Measurements from ENCODE around the gene GGT6.

The GGT6 gene

GRCh38 chr17:4537451-4538235 is 22.7 kb downstream of the GGT6 start:
- DNase-seq = no peak

- no peak for DNase-seq
Measured at GRCh38 chr17:4536742-4537411, 23.5 kb downstream of the GGT6 start.

- no peak for DNase-seq
Measured at GRCh38 chr17:4536259-4536741, 24.1 kb downstream of the GGT6 start.

- DNase-seq = no peak
Measured at GRCh38 chr17:4535667-4536258, 24.6 kb downstream of the GGT6 start.

GRCh38 chr17:4534928-4535666 is 25.3 kb downstream of the GGT6 start:
- DNase-seq = no peak

GRCh38 chr17:4534515-4534914 is 25.9 kb downstream of the GGT6 start:
- DNase-seq = no peak

- no peak for DNase-seq
Measured at GRCh38 chr17:4533523-4534504, 26.6 kb downstream of the GGT6 start.

GRCh38 chr17:4532860-4533522 is 27.4 kb downstream of the GGT6 start:
- DNase-seq = no peak

GRCh38 chr17:4531988-4532736 is 28.2 kb downstream of the GGT6 start:
- DNase-seq = no peak

GRCh38 chr17:4530799-4531730 is 29.3 kb downstream of the GGT6 start:
- no peak for DNase-seq

- no peak for DNase-seq
Measured at GRCh38 chr17:4529533-4530152, 30.7 kb downstream of the GGT6 start.

GRCh38 chr17:4527566-4528125 is 32.7 kb downstream of the GGT6 start:
- no peak for DNase-seq

GRCh38 chr17:4527134-4527533 is 33.2 kb downstream of the GGT6 start:
- DNase-seq = no peak

- DNase-seq = no peak
Measured at GRCh38 chr17:4525691-4526397, 34.5 kb downstream of the GGT6 start.

GRCh38 chr17:4523946-4524345 is 36.4 kb downstream of the GGT6 start:
- no peak for DNase-seq

- DNase-seq = no peak
Measured at GRCh38 chr17:4522661-4523060, 37.7 kb downstream of the GGT6 start.

GRCh38 chr17:4520894-4521600 is 39.3 kb downstream of the GGT6 start:
- DNase-seq = no peak
